OCI-LY7 (cell line): Measurements from ENCODE around the gene RAD51B. TPM values are rescaled to one million over a fixed set of nuclear protein-coding genes. Genes with fewer than 3 reads are reported as not detected.

Source experiments
- BruUV-seq: library from RNA; stranded (reverse); fragments of 400-500 nt; replicated peaks from 2 replicates; lab custom pipeline; 2021; lab: Mats Ljungman, UMichigan
- CTCF ChIA-PET: fragments of 300-600 bp; sonication (Branson Sonifier 250); formaldehyde crosslinking; loops from one replicate; lab custom pipeline; 2022; ENCODE audit warnings: antibody characterized with exemption; ENCODE audit not compliant: unreplicated experiment; lab: Charles Lee
- POLR2A ChIA-PET: fragments of 300-600 bp; sonication (Branson Sonifier 250); formaldehyde crosslinking; loops from one replicate; lab custom pipeline; 2022; ENCODE audit warnings: antibody characterized with exemption; lab: Charles Lee
- DNase-seq: peaks from one replicate; pipeline ENCODE4 v3.0.0-alpha.2; 2015; ENCODE audit warnings: low spot score
- H2AFZ ChIP-seq: fragments of 200-600 bp; sonication (generic), shearing (Covaris generic); 2 replicates; pipeline ENCODE4 v1.6.1; 2014; ENCODE audit warnings: mild to moderate bottlenecking, antibody characterized with exemption, low read length, moderate library complexity
- H3K27ac ChIP-seq: fragments of 200-600 bp; sonication (generic); 2 replicates; pipeline ENCODE4 v1.5.1; 2014; ENCODE audit warnings: mixed run types, low read depth, mild to moderate bottlenecking, moderate library complexity, low read length, inconsistent platforms; ENCODE audit not compliant: poor library complexity, severe bottlenecking
- H3K36me3 ChIP-seq: fragments of 200-600 bp; sonication (generic); 2 replicates; pipeline ENCODE4 v1.6.1; 2014; ENCODE audit warnings: mild to moderate bottlenecking, antibody characterized with exemption, low read length, moderate library complexity, mixed read lengths; ENCODE audit not compliant: insufficient read depth
- H3K4me1 ChIP-seq: fragments of 200-600 bp; sonication (generic); 2 replicates; pipeline ENCODE4 v1.5.1; 2014; ENCODE audit warnings: mild to moderate bottlenecking, low read length; ENCODE audit not compliant: insufficient read depth, poor library complexity, severe bottlenecking
- H3K4me2 ChIP-seq: fragments of 200-600 bp; sonication (generic); 2 replicates; pipeline ENCODE4 v1.6.1; 2014; ENCODE audit warnings: mild to moderate bottlenecking, low read length
- H3K4me3 ChIP-seq: fragments of 200-600 bp; sonication (generic); 2 replicates; pipeline ENCODE4 v1.5.1; 2014; ENCODE audit warnings: mild to moderate bottlenecking, low read depth, low read length; ENCODE audit not compliant: poor library complexity, severe bottlenecking
- H3K79me2 ChIP-seq: fragments of 200-600 bp; sonication (generic); 2 replicates; pipeline ENCODE4 v1.6.1; 2016; ENCODE audit warnings: low read depth, mild to moderate bottlenecking, low read length, moderate library complexity, mixed read lengths; ENCODE audit not compliant: insufficient read depth
- H3K9me2 ChIP-seq: fragments of 200-600 bp; sonication (generic); 2 replicates; pipeline ENCODE4 v1.6.1; 2016; ENCODE audit warnings: mild to moderate bottlenecking, low read length, mixed read lengths; ENCODE audit not compliant: insufficient read depth
- H3K9me3 ChIP-seq: fragments of 200-600 bp; sonication (generic); 2 replicates; pipeline ENCODE4 v1.6.1; 2014; ENCODE audit warnings: mild to moderate bottlenecking, mixed run types, low read length, mixed read lengths
- H4K20me1 ChIP-seq: fragments of 200-600 bp; sonication (generic); 2 replicates; pipeline ENCODE4 v1.6.1; 2014; ENCODE audit warnings: mild to moderate bottlenecking, antibody characterized with exemption, low read length, moderate library complexity, mixed read lengths; ENCODE audit not compliant: insufficient read depth
- EZH2phosphoT487 ChIP-seq: fragments of 200-600 bp; sonication (generic); IDR thresholded peaks from 2 replicates; pipeline ENCODE4 v1.6.1; 2018; ENCODE audit warnings: low read depth, borderline replicate concordance, mild to moderate bottlenecking, mixed run types, antibody characterized with exemption, low read length, moderate library complexity, mixed read lengths
- intact Hi-C: fragments of 100-400 bp; cut with micrococcal nuclease; formaldehyde crosslinking; loops from one replicate; pipeline ENCODE4 v1.10.0; 2022; ENCODE audit not compliant: unreplicated experiment
- total RNA-seq, 2 experiments: library from RNA; depleted of rRNA in 1 of 2; stranded (reverse); fragments of >200 nt in 1 of 2; shearing (Covaris generic) in 1 of 2; gene quantifications; 2 replicates each; pipeline ENCODE4 v1.2.3, GENCODE V29; 2014 to 2022
- TF ChIP-seq, protein P1 (sequence below): fragments of 200-600 bp; sonication (generic); conservative IDR thresholded peaks from 2 replicates; pipeline ENCODE4 v1.5.1; 2014; ENCODE audit warnings: mild to moderate bottlenecking, antibody characterized with exemption, low read length, moderate library complexity, mixed read lengths

The RAD51B gene
- total RNA-seq, 2 experiments from 2014 or later: 41.4 to 89.9 TPM

DNA sequence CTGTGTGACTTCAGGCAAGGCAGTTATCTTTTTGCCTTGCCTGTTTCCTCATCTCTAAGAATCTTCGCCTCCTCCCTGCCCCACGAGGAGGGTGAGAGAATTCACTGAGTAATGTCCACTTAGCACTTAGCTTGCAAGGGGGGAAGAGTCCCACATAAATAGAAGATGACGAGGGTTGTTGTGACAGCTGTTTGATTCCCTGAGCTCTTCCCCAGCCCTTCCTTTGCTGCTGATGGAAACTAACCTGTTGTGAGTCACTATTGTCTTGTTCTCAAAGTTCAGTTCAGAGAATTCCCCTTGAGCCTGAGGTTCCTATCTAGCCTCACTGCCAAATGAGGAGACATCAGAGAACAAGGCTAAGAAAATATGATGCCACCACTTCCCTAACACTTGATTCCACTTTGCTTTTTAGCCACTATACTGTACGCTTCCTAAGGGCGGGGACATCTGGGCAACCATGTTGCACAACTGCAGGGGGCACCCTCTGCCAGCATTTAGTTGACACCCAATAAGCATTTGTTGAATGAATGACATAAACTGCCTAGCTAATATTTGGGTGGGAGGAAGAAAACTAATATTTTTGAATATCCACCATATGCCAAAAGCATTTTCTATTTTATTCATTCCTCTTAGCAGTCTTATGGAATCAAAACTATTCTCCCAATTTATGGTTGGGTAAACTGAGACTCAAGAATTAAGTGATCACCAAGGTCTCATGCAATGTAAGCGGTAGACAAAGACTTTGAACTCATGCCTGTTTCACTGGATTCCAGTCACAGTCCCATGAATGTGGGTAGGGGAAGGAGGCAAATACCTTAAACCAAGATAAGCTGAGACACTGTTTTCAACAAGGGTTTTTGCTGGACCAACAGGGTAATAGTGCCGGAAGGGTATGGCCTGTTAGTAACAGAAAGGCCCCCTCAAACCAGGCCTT lies 895.7 kb downstream of the RAD51B start:
- intact Hi-C loops: no loop called here
- ChIA-PET CTCF (no interaction called here), POLR2A (no interaction called here)
- no peak overlapping the region for H3K27ac ChIP-seq
- H2AFZ ChIP-seq: no peak overlapping the region
- no peak overlapping the region for H3K4me3 ChIP-seq
- no peak for TF ChIP-seq EZH2phosphoT487
- TF ChIP-seq, protein P1, sequence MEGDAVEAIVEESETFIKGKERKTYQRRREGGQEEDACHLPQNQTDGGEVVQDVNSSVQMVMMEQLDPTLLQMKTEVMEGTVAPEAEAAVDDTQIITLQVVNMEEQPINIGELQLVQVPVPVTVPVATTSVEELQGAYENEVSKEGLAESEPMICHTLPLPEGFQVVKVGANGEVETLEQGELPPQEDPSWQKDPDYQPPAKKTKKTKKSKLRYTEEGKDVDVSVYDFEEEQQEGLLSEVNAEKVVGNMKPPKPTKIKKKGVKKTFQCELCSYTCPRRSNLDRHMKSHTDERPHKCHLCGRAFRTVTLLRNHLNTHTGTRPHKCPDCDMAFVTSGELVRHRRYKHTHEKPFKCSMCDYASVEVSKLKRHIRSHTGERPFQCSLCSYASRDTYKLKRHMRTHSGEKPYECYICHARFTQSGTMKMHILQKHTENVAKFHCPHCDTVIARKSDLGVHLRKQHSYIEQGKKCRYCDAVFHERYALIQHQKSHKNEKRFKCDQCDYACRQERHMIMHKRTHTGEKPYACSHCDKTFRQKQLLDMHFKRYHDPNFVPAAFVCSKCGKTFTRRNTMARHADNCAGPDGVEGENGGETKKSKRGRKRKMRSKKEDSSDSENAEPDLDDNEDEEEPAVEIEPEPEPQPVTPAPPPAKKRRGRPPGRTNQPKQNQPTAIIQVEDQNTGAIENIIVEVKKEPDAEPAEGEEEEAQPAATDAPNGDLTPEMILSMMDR: peak; percentile 29; the same call in 1 of the 2 replicates
- no peak for DNase-seq
- H3K4me2 ChIP-seq: no peak overlapping the region
- no peaks in the 10 kb centered on the region for H3K9me2 ChIP-seq
- H3K79me2 ChIP-seq: no peaks in the 10 kb centered on the region
- BruUV-seq: no TSS peak
- peaks cover 9% of the 10 kb centered on the region; the same call in 1 of the 2 replicates for H3K9me3 ChIP-seq
- H3K36me3 ChIP-seq: no peaks in the 10 kb centered on the region; the same call in 1 of the 2 replicates
- H4K20me1 ChIP-seq: no peaks in the 10 kb centered on the region
- H3K4me1 ChIP-seq: no peaks in the 10 kb centered on the region

DNA sequence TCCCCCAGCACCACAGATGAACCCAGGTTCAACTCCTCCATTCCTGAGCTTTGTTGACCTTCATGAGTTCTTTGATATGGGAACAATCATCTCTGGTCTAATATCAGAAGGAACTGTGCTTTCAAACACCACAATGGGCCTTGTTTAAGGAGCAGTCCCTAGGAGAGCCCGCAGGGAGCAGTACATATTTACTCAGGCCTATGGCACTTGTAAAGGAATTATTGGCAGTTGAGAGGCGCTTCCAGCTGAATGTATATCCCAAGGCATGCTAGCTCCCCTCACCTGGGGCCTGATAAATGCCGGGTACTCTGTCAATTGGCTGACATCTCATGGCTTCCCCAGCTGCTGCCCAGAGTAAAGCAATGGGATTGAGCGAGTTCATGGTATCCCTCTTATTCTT lies 897.1 kb downstream of the RAD51B start:
- no TSS peak for BruUV-seq
- Histone ChIP-seq H3K4me1 (no peaks in the 10 kb centered on the region), H2AFZ (no peak overlapping the region), H3K79me2 (no peaks in the 10 kb centered on the region), H3K4me3 (no peak overlapping the region), H4K20me1 (no peaks in the 10 kb centered on the region), H3K4me2 (no peak overlapping the region), H3K27ac (no peak overlapping the region), H3K36me3 (no peaks in the 10 kb centered on the region; the same call in 1 of the 2 replicates), H3K9me2 (no peaks in the 10 kb centered on the region), H3K9me3 (peaks cover 16% of the 10 kb centered on the region; the same call in 1 of the 2 replicates)
- ChIA-PET POLR2A (interaction anchor here (0.6 to 1.0 kb wide), 3 partner anchors 13 to 118 kb away, joined by 3 to 5 read pairs (median 4); no protein-coding TSS in a partner anchor), CTCF (no interaction called here)
- TF ChIP-seq, protein P1: no peak
- no peak for TF ChIP-seq EZH2phosphoT487
- DNase-seq: no peak
- intact Hi-C loops: no loop called here
